SK-N-SH treated with all-trans-retinoic acid at 6 μM for 48 hours (cell line): Measurements from ENCODE around the gene KRT35.

ENCODE experiments used
- ARNTL ChIP-seq: fragments of 450-650 bp; formaldehyde crosslinking; IDR thresholded peaks from 2 replicates; pipeline ENCODE4 v1.5.0; 2020; ENCODE audit warnings: low read depth, mild to moderate bottlenecking, moderate library complexity, borderline replicate concordance
- BACH2 ChIP-seq: fragments of 250-450 bp; sonication (Bioruptor Pico); IDR thresholded peaks from 2 replicates; pipeline ENCODE4 v1.9.0; 2021; ENCODE audit warnings: mild to moderate bottlenecking, borderline replicate concordance
- RARB ChIP-seq: fragments of 250-450 bp; sonication (Bioruptor Pico); IDR thresholded peaks from 2 replicates; pipeline ENCODE4 v1.8.0; 2021; ENCODE audit warnings: mild to moderate bottlenecking, moderate library complexity
- SNAI2 ChIP-seq: fragments of 250-450 bp; sonication (Bioruptor Pico); IDR thresholded peaks from 2 replicates; pipeline ENCODE4 v1.5.0; 2020; ENCODE audit warnings: mild to moderate bottlenecking, moderate library complexity
- TCF4 ChIP-seq: fragments of 250-450 bp; sonication (Bioruptor Pico); IDR thresholded peaks from 2 replicates; pipeline ENCODE4 v1.8.0; 2021; ENCODE audit warnings: mild to moderate bottlenecking, moderate library complexity, borderline replicate concordance
- ZC3H10 ChIP-seq: fragments of 250-450 bp; sonication (Bioruptor Pico); IDR thresholded peaks from 2 replicates; pipeline ENCODE4 v1.5.1; 2021; ENCODE audit warnings: mild to moderate bottlenecking, moderate library complexity
- ZFP3 ChIP-seq: fragments of 250-450 bp; sonication (Bioruptor Pico); IDR thresholded peaks from 2 replicates; pipeline ENCODE4 v1.5.0; 2020; ENCODE audit warnings: mild to moderate bottlenecking, moderate library complexity
- ZFP30 ChIP-seq: fragments of 450-650 bp; formaldehyde crosslinking; IDR thresholded peaks from 2 replicates; pipeline ENCODE4 v1.5.0; 2022; ENCODE audit warnings: mild to moderate bottlenecking, moderate library complexity
- ZNF565 ChIP-seq: fragments of 450-650 bp; formaldehyde crosslinking; conservative IDR thresholded peaks from 2 replicates; pipeline ENCODE4 v1.5.0; 2020; ENCODE audit warnings: low read depth, mild to moderate bottlenecking, moderate library complexity
- TF ChIP-seq, protein P1 (sequence below): fragments of 250-450 bp; sonication (Bioruptor Pico); IDR thresholded peaks from 2 replicates; pipeline ENCODE4 v1.5.1; 2020; ENCODE audit warnings: low read depth, mild to moderate bottlenecking, moderate library complexity
- TF ChIP-seq, protein P2 (sequence below): fragments of 250-450 bp; sonication (Bioruptor Pico); IDR thresholded peaks from 2 replicates; pipeline ENCODE4 v1.8.0; 2020; ENCODE audit warnings: mild to moderate bottlenecking, moderate library complexity, borderline replicate concordance
- TF ChIP-seq, protein P3 (sequence below): fragments of 250-450 bp; sonication (Bioruptor Pico); IDR thresholded peaks from 2 replicates; pipeline ENCODE4 v1.8.0; 2021; ENCODE audit warnings: low read depth, mild to moderate bottlenecking, moderate library complexity, borderline replicate concordance

DNA sequence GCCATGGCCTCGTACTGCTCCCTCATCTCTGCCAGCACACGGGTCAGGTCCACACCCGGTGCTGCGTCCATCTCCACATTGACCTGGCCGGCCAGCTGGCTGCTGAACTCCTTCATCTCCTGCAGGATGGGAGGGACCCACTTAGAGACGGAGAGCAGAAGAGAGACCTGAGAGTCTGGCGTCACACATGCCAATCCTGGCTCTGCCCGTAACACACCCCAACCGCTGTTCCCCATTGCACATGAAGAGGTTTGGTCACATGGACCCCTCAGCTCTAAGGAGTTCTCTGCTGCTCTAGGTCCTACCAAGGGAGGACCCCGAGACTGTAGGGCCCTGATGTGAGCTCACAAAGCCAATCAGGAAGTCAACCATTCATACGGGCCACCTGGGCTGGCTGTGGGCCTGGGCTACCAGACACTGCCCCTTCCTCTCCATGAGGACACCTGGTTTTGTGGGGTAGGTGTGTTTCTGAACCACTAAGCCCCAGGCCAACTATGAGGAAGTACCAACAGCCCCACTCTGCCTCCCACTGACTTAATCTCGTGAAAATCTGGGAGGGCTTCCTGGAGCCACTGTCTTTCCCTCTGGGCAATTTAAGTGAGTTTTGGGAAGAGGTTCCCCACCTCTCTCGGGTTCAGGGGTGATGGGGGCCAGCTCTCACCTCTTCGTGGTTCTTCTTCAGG lies 35.3 kb upstream of the KRT35 start:
- no peak for TF ChIP-seq ZC3H10
- TF ChIP-seq, protein P1, sequence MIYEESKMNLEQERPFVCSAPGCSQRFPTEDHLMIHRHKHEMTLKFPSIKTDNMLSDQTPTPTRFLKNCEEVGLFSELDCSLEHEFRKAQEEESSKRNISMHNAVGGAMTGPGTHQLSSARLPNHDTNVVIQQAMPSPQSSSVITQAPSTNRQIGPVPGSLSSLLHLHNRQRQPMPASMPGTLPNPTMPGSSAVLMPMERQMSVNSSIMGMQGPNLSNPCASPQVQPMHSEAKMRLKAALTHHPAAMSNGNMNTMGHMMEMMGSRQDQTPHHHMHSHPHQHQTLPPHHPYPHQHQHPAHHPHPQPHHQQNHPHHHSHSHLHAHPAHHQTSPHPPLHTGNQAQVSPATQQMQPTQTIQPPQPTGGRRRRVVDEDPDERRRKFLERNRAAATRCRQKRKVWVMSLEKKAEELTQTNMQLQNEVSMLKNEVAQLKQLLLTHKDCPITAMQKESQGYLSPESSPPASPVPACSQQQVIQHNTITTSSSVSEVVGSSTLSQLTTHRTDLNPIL, result no peak
- TF ChIP-seq RARB, result no peak
- TF ChIP-seq, protein P2, sequence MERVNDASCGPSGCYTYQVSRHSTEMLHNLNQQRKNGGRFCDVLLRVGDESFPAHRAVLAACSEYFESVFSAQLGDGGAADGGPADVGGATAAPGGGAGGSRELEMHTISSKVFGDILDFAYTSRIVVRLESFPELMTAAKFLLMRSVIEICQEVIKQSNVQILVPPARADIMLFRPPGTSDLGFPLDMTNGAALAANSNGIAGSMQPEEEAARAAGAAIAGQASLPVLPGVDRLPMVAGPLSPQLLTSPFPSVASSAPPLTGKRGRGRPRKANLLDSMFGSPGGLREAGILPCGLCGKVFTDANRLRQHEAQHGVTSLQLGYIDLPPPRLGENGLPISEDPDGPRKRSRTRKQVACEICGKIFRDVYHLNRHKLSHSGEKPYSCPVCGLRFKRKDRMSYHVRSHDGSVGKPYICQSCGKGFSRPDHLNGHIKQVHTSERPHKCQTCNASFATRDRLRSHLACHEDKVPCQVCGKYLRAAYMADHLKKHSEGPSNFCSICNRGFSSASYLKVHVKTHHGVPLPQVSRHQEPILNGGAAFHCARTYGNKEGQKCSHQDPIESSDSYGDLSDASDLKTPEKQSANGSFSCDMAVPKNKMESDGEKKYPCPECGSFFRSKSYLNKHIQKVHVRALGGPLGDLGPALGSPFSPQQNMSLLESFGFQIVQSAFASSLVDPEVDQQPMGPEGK (CRISPR knock-in tag), result no peak
- TF ChIP-seq, protein P3, sequence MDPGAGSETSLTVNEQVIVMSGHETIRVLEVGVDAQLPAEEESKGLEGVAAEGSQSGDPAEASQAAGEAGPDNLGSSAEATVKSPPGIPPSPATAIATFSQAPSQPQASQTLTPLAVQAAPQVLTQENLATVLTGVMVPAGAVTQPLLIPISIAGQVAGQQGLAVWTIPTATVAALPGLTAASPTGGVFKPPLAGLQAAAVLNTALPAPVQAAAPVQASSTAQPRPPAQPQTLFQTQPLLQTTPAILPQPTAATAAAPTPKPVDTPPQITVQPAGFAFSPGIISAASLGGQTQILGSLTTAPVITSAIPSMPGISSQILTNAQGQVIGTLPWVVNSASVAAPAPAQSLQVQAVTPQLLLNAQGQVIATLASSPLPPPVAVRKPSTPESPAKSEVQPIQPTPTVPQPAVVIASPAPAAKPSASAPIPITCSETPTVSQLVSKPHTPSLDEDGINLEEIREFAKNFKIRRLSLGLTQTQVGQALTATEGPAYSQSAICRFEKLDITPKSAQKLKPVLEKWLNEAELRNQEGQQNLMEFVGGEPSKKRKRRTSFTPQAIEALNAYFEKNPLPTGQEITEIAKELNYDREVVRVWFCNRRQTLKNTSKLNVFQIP (CRISPR knock-in tag), result no peak
- no peak for TF ChIP-seq ARNTL
- no peak for TF ChIP-seq ZNF565 (CRISPR knock-in tag)
- TF ChIP-seq ZFP30, result no peak
- TF ChIP-seq SNAI2 (CRISPR knock-in tag), result no peak
- no peak for TF ChIP-seq ZFP3 (CRISPR knock-in tag)
- TF ChIP-seq BACH2 (CRISPR knock-in tag), result no peak
- no peak for TF ChIP-seq TCF4 (CRISPR knock-in tag)
